ENCODE results near the gene NABP2.

NABP2 gene

GRCh38 chr12:56212361-56212760 lies 11.8 kb upstream of the NABP2 start:
- no peaks in the 10 kb centered on the region for H3K9me3 ChIP-seq (ENCODE audit: control insufficient read depth, insufficient read depth, low read length)
- peaks cover 40% of the 10 kb centered on the region for H3K36me3 ChIP-seq (ENCODE audit: control insufficient read depth, insufficient read depth, low read length)
- H3K27ac ChIP-seq (ENCODE audit: low read length): no peak overlapping the region
- H3K4me1 ChIP-seq (ENCODE audit: control insufficient read depth, insufficient read depth, low read length): no peaks in the 10 kb centered on the region; the same call in 1 of the 2 replicates
- DNase-seq (ENCODE audit: low read depth, low spot score): no peak
- WGBS (ENCODE audit: insufficient coverage, insufficient read length): no CpG with 5 or more reads among the region's 1 CpG
- H3K27me3 ChIP-seq (ENCODE audit: control insufficient read depth, insufficient read depth, low read length): no peaks in the 10 kb centered on the region
- H3K4me3 ChIP-seq (ENCODE audit: low read length): no peak overlapping the region

GRCh38 chr12:56213878-56214277 lies 10.3 kb upstream of the NABP2 start:
- H3K4me3 ChIP-seq (ENCODE audit: low read length): no peak overlapping the region
- H3K27me3 ChIP-seq (ENCODE audit: control insufficient read depth, insufficient read depth, low read length): no peaks in the 10 kb centered on the region
- H3K36me3 ChIP-seq (ENCODE audit: control insufficient read depth, insufficient read depth, low read length): peaks cover 32% of the 10 kb centered on the region
- no CpG with 5 or more reads among the region's 5 CpGs for WGBS (ENCODE audit: insufficient coverage, insufficient read length)
- no peak overlapping the region for H3K27ac ChIP-seq (ENCODE audit: low read length)
- no peaks in the 10 kb centered on the region for H3K9me3 ChIP-seq (ENCODE audit: control insufficient read depth, insufficient read depth, low read length)
- DNase-seq (ENCODE audit: low read depth, low spot score): no peak
- no peaks in the 10 kb centered on the region; the same call in 1 of the 2 replicates for H3K4me1 ChIP-seq (ENCODE audit: control insufficient read depth, insufficient read depth, low read length)

GRCh38 chr12:56216461-56216860 lies 7.7 kb upstream of the NABP2 start:
- Histone ChIP-seq H3K4me1 (ENCODE audit: control insufficient read depth, insufficient read depth, low read length) (no peaks in the 10 kb centered on the region; the same call in 1 of the 2 replicates), H3K4me3 (ENCODE audit: low read length) (no peak overlapping the region), H3K27ac (ENCODE audit: low read length) (no peak overlapping the region), H3K36me3 (ENCODE audit: control insufficient read depth, insufficient read depth, low read length) (peaks cover 22% of the 10 kb centered on the region; the same call in 1 of the 2 replicates), H3K27me3 (ENCODE audit: control insufficient read depth, insufficient read depth, low read length) (no peaks in the 10 kb centered on the region), H3K9me3 (ENCODE audit: control insufficient read depth, insufficient read depth, low read length) (no peaks in the 10 kb centered on the region)
- no CpG with 5 or more reads among the region's 3 CpGs for WGBS (ENCODE audit: insufficient coverage, insufficient read length)
- DNase-seq (ENCODE audit: low read depth, low spot score): no peak

DNA sequence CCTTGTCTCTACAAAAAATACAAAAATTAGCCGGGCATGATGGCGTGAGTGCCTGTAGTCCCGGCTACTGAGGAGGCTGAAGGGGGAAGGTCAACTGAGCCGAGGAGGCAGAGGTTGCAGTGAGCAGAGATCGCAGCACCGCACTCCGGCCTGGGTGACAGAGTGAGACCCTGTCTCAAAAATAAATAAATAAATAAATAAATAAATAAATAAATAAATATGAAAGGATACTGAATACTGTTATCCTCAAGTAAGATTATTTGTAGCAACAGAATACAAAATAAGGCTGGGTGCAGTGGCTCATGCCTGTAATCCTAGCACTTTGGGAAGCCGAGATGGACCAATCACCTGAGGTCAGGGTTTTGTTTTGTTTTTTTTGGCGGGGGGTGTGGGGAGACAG lies 4.3 kb upstream of the NABP2 start:
- no peaks in the 10 kb centered on the region for H3K27me3 ChIP-seq (ENCODE audit: control insufficient read depth, insufficient read depth, low read length)
- no peak for DNase-seq (ENCODE audit: low read depth, low spot score)
- H3K9me3 ChIP-seq (ENCODE audit: control insufficient read depth, insufficient read depth, low read length): no peaks in the 10 kb centered on the region
- no peak overlapping the region for H3K4me3 ChIP-seq (ENCODE audit: low read length)
- WGBS (ENCODE audit: insufficient coverage, insufficient read length): no CpG with 5 or more reads among the region's 9 CpGs
- no peak overlapping the region for H3K27ac ChIP-seq (ENCODE audit: low read length)
- H3K4me1 ChIP-seq (ENCODE audit: control insufficient read depth, insufficient read depth, low read length): peaks cover 2% of the 10 kb centered on the region; the same call in 1 of the 2 replicates
- peaks cover 4% of the 10 kb centered on the region; the same call in 1 of the 2 replicates for H3K36me3 ChIP-seq (ENCODE audit: control insufficient read depth, insufficient read depth, low read length)

GRCh38 chr12:56220611-56221231 lies 3.4 kb upstream of the NABP2 start:
- peaks cover 2% of the 10 kb centered on the region; the same call in 1 of the 2 replicates for H3K4me1 ChIP-seq (ENCODE audit: control insufficient read depth, insufficient read depth, low read length)
- DNase-seq (ENCODE audit: low read depth, low spot score): no peak
- H3K27ac ChIP-seq (ENCODE audit: low read length): no peak overlapping the region
- H3K36me3 ChIP-seq (ENCODE audit: control insufficient read depth, insufficient read depth, low read length): no peaks in the 10 kb centered on the region; the same call in 1 of the 2 replicates
- H3K4me3 ChIP-seq (ENCODE audit: low read length): peak overlapping the region; percentile 66; the same call in 1 of the 2 replicates
- WGBS (ENCODE audit: insufficient coverage, insufficient read length): no CpG with 5 or more reads among the region's 10 CpGs
- H3K9me3 ChIP-seq (ENCODE audit: control insufficient read depth, insufficient read depth, low read length): no peaks in the 10 kb centered on the region
- no peaks in the 10 kb centered on the region for H3K27me3 ChIP-seq (ENCODE audit: control insufficient read depth, insufficient read depth, low read length)

DNA sequence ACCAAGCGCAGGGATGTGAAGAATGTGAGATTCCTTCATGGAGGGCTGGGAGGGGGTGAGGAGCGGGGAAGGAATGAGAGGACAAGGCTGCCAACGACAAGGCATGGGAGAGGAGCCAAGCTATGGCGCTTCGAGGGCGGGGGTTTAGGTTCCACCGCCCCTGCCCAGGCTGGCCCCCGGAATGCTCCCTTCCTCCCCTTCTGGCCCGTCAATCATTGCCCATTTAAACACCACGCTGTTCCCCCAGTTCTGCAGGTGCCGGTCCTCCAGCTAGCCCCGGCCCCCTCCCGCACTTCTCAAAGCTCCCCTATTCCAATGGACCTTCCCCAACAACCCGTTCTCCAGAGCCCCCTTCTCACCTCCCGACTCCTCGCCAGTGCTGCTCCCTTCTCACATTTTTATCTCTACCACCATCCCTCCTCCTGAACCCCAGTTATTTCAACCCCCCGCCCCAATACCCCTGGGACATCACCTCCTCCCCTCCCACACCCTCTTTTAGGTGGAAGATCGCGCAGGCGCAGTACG lies 2.8 kb upstream of the NABP2 start:
- no peaks in the 10 kb centered on the region; the same call in 1 of the 2 replicates for H3K36me3 ChIP-seq (ENCODE audit: control insufficient read depth, insufficient read depth, low read length)
- WGBS (ENCODE audit: insufficient coverage, insufficient read length): no CpG with 5 or more reads among the region's 21 CpGs
- DNase-seq (ENCODE audit: low read depth, low spot score): no peak
- H3K27me3 ChIP-seq (ENCODE audit: control insufficient read depth, insufficient read depth, low read length): no peaks in the 10 kb centered on the region
- no peaks in the 10 kb centered on the region for H3K9me3 ChIP-seq (ENCODE audit: control insufficient read depth, insufficient read depth, low read length)
- no peak overlapping the region for H3K27ac ChIP-seq (ENCODE audit: low read length)
- peak overlapping the region; percentile 66 for H3K4me3 ChIP-seq (ENCODE audit: low read length)
- H3K4me1 ChIP-seq (ENCODE audit: control insufficient read depth, insufficient read depth, low read length): peaks cover 2% of the 10 kb centered on the region; the same call in 1 of the 2 replicates

GRCh38 chr12:56221757-56222530 lies 2.2 kb upstream of the NABP2 start, which contains the start of gene RNF41:
Gene RNF41 (minus strand): TSS chr12:56221922. CDS start chr12:56214047, 7,875 bp downstream.
- Histone ChIP-seq H3K27me3 (ENCODE audit: control insufficient read depth, insufficient read depth, low read length) (no peaks in the 10 kb centered on the region), H3K4me1 (ENCODE audit: control insufficient read depth, insufficient read depth, low read length) (peaks cover 2% of the 10 kb centered on the region; the same call in 1 of the 2 replicates), H3K36me3 (ENCODE audit: control insufficient read depth, insufficient read depth, low read length) (no peaks in the 10 kb centered on the region), H3K9me3 (ENCODE audit: control insufficient read depth, insufficient read depth, low read length) (no peaks in the 10 kb centered on the region), H3K4me3 (ENCODE audit: low read length) (peak within 1 kb of the TSS; percentile 66), H3K27ac (ENCODE audit: low read length) (no peak within 1 kb of the TSS)
- no CpG with 5 or more reads among the region's 42 CpGs for WGBS (ENCODE audit: insufficient coverage, insufficient read length)
- peak; percentile 97 for DNase-seq (ENCODE audit: low read depth, low spot score)

DNA sequence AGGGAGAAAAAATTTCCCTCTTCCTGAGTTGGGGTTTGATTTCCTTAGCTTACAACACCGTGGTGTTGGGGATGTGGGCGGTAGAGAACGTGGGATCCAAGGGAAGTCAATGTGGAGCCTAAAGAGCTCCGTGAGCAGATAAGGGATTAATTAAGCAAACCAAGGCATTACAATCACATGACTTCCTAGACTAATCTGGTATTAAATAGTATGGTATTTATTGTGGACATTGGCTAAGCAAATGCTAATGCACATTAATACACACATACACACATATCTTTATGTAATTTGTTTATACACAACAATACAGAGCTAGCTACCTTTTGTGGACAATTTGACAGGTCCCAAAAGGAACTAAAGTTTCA lies 1.6 kb upstream of the NABP2 start:
- H3K4me1 ChIP-seq (ENCODE audit: control insufficient read depth, insufficient read depth, low read length): peaks cover 2% of the 10 kb centered on the region; the same call in 1 of the 2 replicates
- H3K9me3 ChIP-seq (ENCODE audit: control insufficient read depth, insufficient read depth, low read length): no peaks in the 10 kb centered on the region
- no peaks in the 10 kb centered on the region for H3K27me3 ChIP-seq (ENCODE audit: control insufficient read depth, insufficient read depth, low read length)
- no peak overlapping the region for H3K27ac ChIP-seq (ENCODE audit: low read length)
- WGBS (ENCODE audit: insufficient coverage, insufficient read length): no CpG with 5 or more reads among the region's 4 CpGs
- peak overlapping the region; percentile 66; the same call in 1 of the 2 replicates for H3K4me3 ChIP-seq (ENCODE audit: low read length)
- DNase-seq (ENCODE audit: low read depth, low spot score): no peak
- no peaks in the 10 kb centered on the region for H3K36me3 ChIP-seq (ENCODE audit: control insufficient read depth, insufficient read depth, low read length)

- no peaks in the 10 kb centered on the region for H3K9me3 ChIP-seq (ENCODE audit: control insufficient read depth, insufficient read depth, low read length)
- H3K27me3 ChIP-seq (ENCODE audit: control insufficient read depth, insufficient read depth, low read length): no peaks in the 10 kb centered on the region
- no peak overlapping the region for H3K27ac ChIP-seq (ENCODE audit: low read length)
- whole genome bisulfite sequencing (ENCODE audit: insufficient coverage, insufficient read length): no CpG with 5 or more reads among the region's 15 CpGs
- DNase-seq (ENCODE audit: low read depth, low spot score): no peak
- no peak overlapping the region for H3K4me3 ChIP-seq (ENCODE audit: low read length)
- peaks cover 2% of the 10 kb centered on the region; the same call in 1 of the 2 replicates for H3K4me1 ChIP-seq (ENCODE audit: control insufficient read depth, insufficient read depth, low read length)
- H3K36me3 ChIP-seq (ENCODE audit: control insufficient read depth, insufficient read depth, low read length): no peaks in the 10 kb centered on the region
Observed at GRCh38 chr12:56223571-56224101, 506 bp upstream of the NABP2 start.

- H3K4me3 ChIP-seq (ENCODE audit: low read length): peak overlapping the region; percentile 52; the same call in 1 of the 2 replicates
- no peaks in the 10 kb centered on the region for H3K27me3 ChIP-seq (ENCODE audit: control insufficient read depth, insufficient read depth, low read length)
- H3K4me1 ChIP-seq (ENCODE audit: control insufficient read depth, insufficient read depth, low read length): peaks cover 2% of the 10 kb centered on the region; the same call in 1 of the 2 replicates
- no peak for DNase-seq (ENCODE audit: low read depth, low spot score)
- H3K27ac ChIP-seq (ENCODE audit: low read length): no peak overlapping the region
- H3K9me3 ChIP-seq (ENCODE audit: control insufficient read depth, insufficient read depth, low read length): no peaks in the 10 kb centered on the region
- no CpG with 5 or more reads among the region's 11 CpGs for WGBS (ENCODE audit: insufficient coverage, insufficient read length)
- no peaks in the 10 kb centered on the region for H3K36me3 ChIP-seq (ENCODE audit: control insufficient read depth, insufficient read depth, low read length)
Observed at GRCh38 chr12:56224954-56225353, 812 bp downstream of the NABP2 start.

Measured in iPS DF 6.9 (cell line).